K562 (cell line): ENCODE data around the gene PTPRT. TPM values are rescaled to one million over a fixed set of nuclear protein-coding genes. Genes with fewer than 3 reads are reported as not detected.

Experiments used
- ATAC-seq: fragments of 200-7000 bp; cut with Tn5 transposase; 3 replicates; pipeline ENCODE4 v1.9.1; 2020; ENCODE audit warnings: moderate library complexity
- BruUV-seq: library from RNA; stranded (reverse); fragments of 400-500 nt; replicated peaks from 2 replicates; lab custom pipeline; 2021; lab: Mats Ljungman, UMichigan
- CTCF ChIA-PET: fragments of 300-600 bp; formaldehyde crosslinking; extraction: SDS; loops from one replicate; lab custom pipeline; 2021; ENCODE audit warnings: low intra/inter-chr PET ratio; lab: Yijun Ruan, JAX
- POLR2A ChIA-PET: fragments of 300-600, 350-650 bp; sonication (Branson Sonifier 250); formaldehyde crosslinking; extraction: SDS; loops from one replicate; lab custom pipeline; 2021; ENCODE audit warnings: antibody characterized with exemption, inconsistent platforms; lab: Yijun Ruan, JAX
- DNase-seq, 4 experiments: peaks; one replicate each; pipeline versions ENCODE4 v3.0.0 to v3.0.0-alpha.2; 2011 to 2018; ENCODE audit warnings: low spot score in 3 of 4, mixed read lengths in 3 of 4; ENCODE audit errors: extremely low read depth in 1 of 4
- FAIRE-seq: peaks from 2 replicates; lab custom pipeline; 2011; peaks lifted over from hg19 to GRCh38; lab: Jason Lieb, UNC
- H2AFZ ChIP-seq: 2 replicates; pipeline ENCODE4 v1.6.0; 2011; ENCODE audit warnings: low read depth, low read length, control low read depth, inconsistent platforms
- H3K27ac ChIP-seq: fragments of 200-600 bp; 3 replicates; pipeline ENCODE4 v1.8.0; 2011; ENCODE audit warnings: low read depth, mild to moderate bottlenecking, control low read depth, inconsistent platforms, low read length, moderate library complexity, mixed read lengths; ENCODE audit errors: extremely low read depth
- H3K27me3 ChIP-seq, 2 experiments: fragments of 300-600 bp in 1 of 2; 2 replicates in 1 of 2; 3 replicates in 1 of 2; pipeline versions ENCODE4 v1.6.0 to v1.8.0; 2011; ENCODE audit warnings: inconsistent platforms in 2 of 2, low read length in 2 of 2, mild to moderate bottlenecking in 1 of 2, mixed read lengths in 1 of 2, moderate library complexity in 1 of 2; ENCODE audit not compliant: control insufficient read depth in 2 of 2, insufficient read depth in 2 of 2
- H3K36me3 ChIP-seq: fragments of 300-600 bp; 3 replicates; pipeline ENCODE4 v1.8.0; 2011; ENCODE audit warnings: mild to moderate bottlenecking, low read length, inconsistent platforms; ENCODE audit not compliant: control insufficient read depth, insufficient read depth
- H3K4me1 ChIP-seq, 2 experiments: fragments of 200-600 bp in 1 of 2; replicated peaks in 1 of 2; 2 replicates in 1 of 2; 3 replicates in 1 of 2; pipeline versions ENCODE4 v1.5.1 to v1.8.0; 2011; ENCODE audit warnings: inconsistent platforms in 2 of 2, low read length in 2 of 2, mild to moderate bottlenecking in 1 of 2, mixed read lengths in 1 of 2, moderate library complexity in 1 of 2; ENCODE audit not compliant: control insufficient read depth in 2 of 2, insufficient read depth in 2 of 2
- H3K4me2 ChIP-seq: 2 replicates; pipeline ENCODE4 v1.6.1; 2011; ENCODE audit warnings: low read length, control low read depth, inconsistent platforms, mixed read lengths; ENCODE audit not compliant: insufficient read depth
- H3K4me3 ChIP-seq: fragments of 200-600 bp; sonication (generic), shearing (Covaris generic); 2 replicates; pipeline ENCODE4 v1.5.1; 2016; ENCODE audit warnings: control low read depth, inconsistent platforms
- H3K79me2 ChIP-seq: fragments of 200-600 bp; 3 replicates; pipeline ENCODE4 v1.8.0; 2011; ENCODE audit warnings: low read length, inconsistent platforms; ENCODE audit not compliant: control insufficient read depth, insufficient read depth
- H3K9ac ChIP-seq, 2 experiments: 2 replicates each; pipeline versions ENCODE4 v1.6.0 to v1.6.1; 2011; ENCODE audit warnings: low read depth in 2 of 2, low read length in 2 of 2, control low read depth in 1 of 2, inconsistent platforms in 1 of 2, mild to moderate bottlenecking in 1 of 2, mixed read lengths in 1 of 2; ENCODE audit not compliant: insufficient read depth in 1 of 2
- H3K9me1 ChIP-seq: one replicate; pipeline ENCODE4 v1.6.0; 2011; ENCODE audit warnings: inconsistent platforms, mild to moderate bottlenecking, low read length, moderate library complexity; ENCODE audit not compliant: control insufficient read depth, insufficient read depth
- H3K9me3 ChIP-seq: replicated peaks from 2 replicates; pipeline ENCODE4 v1.5.1; 2011; ENCODE audit warnings: low read depth, low read length, inconsistent platforms; ENCODE audit not compliant: control insufficient read depth, insufficient read depth
- H4K20me1 ChIP-seq: replicated peaks from 2 replicates; pipeline ENCODE4 v1.6.1; 2011; ENCODE audit warnings: low read length, inconsistent platforms, mixed read lengths; ENCODE audit not compliant: control insufficient read depth, insufficient read depth
- BRF1 ChIP-seq: IDR thresholded peaks from 3 replicates; pipeline ENCODE4 v1.6.1; 2011; ENCODE audit warnings: borderline replicate concordance, mild to moderate bottlenecking; ENCODE audit not compliant: insufficient read length; ENCODE audit errors: extremely low read depth
- EHMT2 ChIP-seq: fragments of 450-650 bp; IDR thresholded peaks from 2 replicates; pipeline ENCODE4 v1.6.1; 2018; ENCODE audit warnings: antibody characterized with exemption
- EZH2 ChIP-seq: IDR thresholded peaks from 2 replicates; pipeline ENCODE4 v1.6.1; 2012; ENCODE audit warnings: low read depth, mild to moderate bottlenecking, inconsistent platforms, low read length, borderline replicate concordance
- FOXA1 ChIP-seq: fragments of 450-650 bp; IDR thresholded peaks from 2 replicates; pipeline ENCODE4 v1.6.1; 2016; ENCODE audit warnings: mild to moderate bottlenecking, borderline replicate concordance
- MIER1 ChIP-seq: fragments of 450-650 bp; IDR thresholded peaks from 2 replicates; pipeline ENCODE4 v1.6.1; 2016; ENCODE audit warnings: antibody characterized with exemption, mild to moderate bottlenecking, low read depth
- POLR2A ChIP-seq: fragments of 450-650 bp; conservative IDR thresholded peaks from 2 replicates; pipeline ENCODE4 v1.6.1; 2016
- SPI1 ChIP-seq: IDR thresholded peaks from 2 replicates; pipeline ENCODE4 v1.6.1; 2011; ENCODE audit warnings: low read depth, low read length, control low read depth, borderline replicate concordance
- ZNF12 ChIP-seq: sonication (generic); formaldehyde crosslinking; IDR thresholded peaks from 2 replicates; pipeline ENCODE4 v1.4.0; 2020; ENCODE audit warnings: mild to moderate bottlenecking, missing genetic modification reagents
- ZNF197 ChIP-seq: fragments of 200-800 bp; sonication (Bioruptor generic); IDR thresholded peaks from 2 replicates; pipeline ENCODE4 v1.6.1; 2016; ENCODE audit warnings: low read depth, missing genetic modification characterization, missing compliant biosample characterization
- ZNF431 ChIP-seq: sonication (generic); formaldehyde crosslinking; IDR thresholded peaks from 2 replicates; pipeline ENCODE4 v1.8.0; 2022; ENCODE audit warnings: mild to moderate bottlenecking, missing genetic modification reagents
- ZNF444 ChIP-seq: fragments of 250-450 bp; sonication (Bioruptor Pico); IDR thresholded peaks from 2 replicates; pipeline ENCODE4 v1.4.0; 2020; ENCODE audit warnings: mild to moderate bottlenecking, moderate library complexity
- WGBS: fragments of 100-300 bp; shearing (Covaris generic); methylation state at CpG from one replicate; pipeline ENCODE4 v1.1.6; 2016; ENCODE audit warnings: low coverage, mixed read lengths; ENCODE audit not compliant: insufficient coverage; ENCODE audit errors: missing lambda C conversion rate; 5-methylcytosine and 5-hydroxymethylcytosine counted together
- in situ Hi-C: fragments of 300-500 bp; cut with MboI; formaldehyde crosslinking; loops from 4 replicates; pipeline ENCODE4 v1.15.0; 2018; ENCODE audit warnings: inconsistent platforms, mixed read lengths
- intact Hi-C: fragments of 100-400 bp; cut with micrococcal nuclease; formaldehyde crosslinking; loops from 2 replicates; pipeline ENCODE4 v1.14.2; 2022
- polyA plus RNA-seq, 8 experiments: library from polyadenylated mRNA; depleted of rRNA in 4 of 8; stranded (reverse) in 5 of 8; unstranded in 3 of 8; fragments of >200 nt; fragmentation: Nextera tagmentation in 2 of 8; fragmentation: Illumina TruSeq in 1 of 8; extraction: Ambion mirVana in 2 of 8; extraction: Trizol in 1 of 8; gene quantifications; 2 replicates each; pipeline versions ENCODE4 v1.2.1 to v1.2.3, GENCODE V29; 2011 to 2014; ENCODE audit warnings: inconsistent platforms in 1 of 8, missing spikeins in 1 of 8
- total RNA-seq, 7 experiments: library from RNA; depleted of rRNA in 6 of 7; stranded (reverse); fragments of >200 nt in 6 of 7; fragmentation: Illumina TruSeq in 2 of 7; extraction: Trizol in 2 of 7; gene quantifications; 2 replicates each; pipeline versions ENCODE4 v1.2.1 to v1.2.3, GENCODE V29; 2011 to 2021; ENCODE audit warnings: low replicate concordance in 1 of 7
- TF ChIP-seq, protein P1 (sequence below), 2 experiments: IDR thresholded peaks in 1 of 2; conservative IDR thresholded peaks in 1 of 2; 2 replicates each; pipeline ENCODE4 v1.6.1; 2016; ENCODE audit warnings: low read depth in 2 of 2, mild to moderate bottlenecking in 1 of 2, missing compliant biosample characterization in 1 of 2, missing genetic modification characterization in 1 of 2, moderate library complexity in 1 of 2
- TF ChIP-seq, protein P2 (sequence below), 2 experiments: fragments of 450-650 bp; IDR thresholded peaks; 2 replicates each; pipeline ENCODE4 v1.6.1; 2018; ENCODE audit warnings: mild to moderate bottlenecking in 2 of 2, low read depth in 1 of 2; ENCODE audit not compliant: partially characterized antibody in 2 of 2

PTPRT gene
- total and polyA plus RNA-seq, 9 of the 15 experiments (the other 6 are each of a cell fraction or from before 2014, with no cell fraction given): not detected

DNA sequence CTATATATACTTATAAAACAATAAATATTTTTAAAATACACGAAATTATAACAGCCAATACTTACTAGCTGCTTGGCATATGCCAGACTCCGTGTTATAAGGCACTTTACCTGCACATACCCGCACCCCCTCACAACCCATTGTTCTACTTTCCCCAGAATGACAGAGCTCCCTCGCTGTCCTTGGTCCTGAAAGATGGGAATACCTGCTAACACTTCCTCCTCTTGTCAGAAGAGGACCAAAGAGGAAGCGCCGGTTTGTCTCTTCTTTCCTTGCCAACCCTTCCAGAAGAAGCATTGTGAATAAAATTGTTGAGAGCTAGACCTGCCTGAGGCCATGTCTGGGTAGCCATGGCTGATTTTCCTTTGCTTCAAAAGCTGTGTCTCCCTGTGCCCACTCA, 149.3 kb downstream of the PTPRT start:
- no TSS peak for BruUV-seq
- POLR2A ChIA-PET: interaction anchor here (1.0 kb wide), 1 partner anchor 9 kb away, joined by 3 read pairs; no protein-coding TSS in a partner anchor
- Histone ChIP-seq H2AFZ (no peak overlapping the region), H4K20me1 (no peaks in the 10 kb centered on the region), H3K4me3 (no peak overlapping the region), H3K4me1 (no peaks in the 10 kb centered on the region), H3K9me3 (no peaks in the 10 kb centered on the region), H3K4me2 (no peak overlapping the region), H3K9me1 (no peaks in the 10 kb centered on the region), H3K79me2 (no peaks in the 10 kb centered on the region), H3K27me3 (no peaks in the 10 kb centered on the region), H3K9ac (no peak overlapping the region), H3K36me3 (no peaks in the 10 kb centered on the region), H3K27ac (no peak overlapping the region)
- in situ Hi-C loops: no loop called here
- ATAC-seq (no peak), FAIRE-seq (no peak), DNase-seq (peak; percentile 28 to 32 (median 30))
- intact Hi-C loops: no loop called here
- CTCF ChIA-PET: no interaction called here
- under 1% methylated on average over 6 of the region's 6 CpGs for WGBS
- TF ChIP-seq EHMT2 (peak; percentile 94), ZNF197 (CRISPR knock-in tag) (peak; percentile 30; the same call in 1 of the 2 replicates), MIER1 (peak; percentile 85), SPI1 (peak; percentile 57; the same call in 1 of the 2 replicates), ZNF444 (CRISPR knock-in tag) (no peak), EZH2 (no peak), ZNF12 (CRISPR knock-in tag) (no peak), FOXA1 (no peak), ZNF431 (CRISPR knock-in tag) (no peak), POLR2A (no peak), BRF1 (no peak)
- TF ChIP-seq, protein P1, sequence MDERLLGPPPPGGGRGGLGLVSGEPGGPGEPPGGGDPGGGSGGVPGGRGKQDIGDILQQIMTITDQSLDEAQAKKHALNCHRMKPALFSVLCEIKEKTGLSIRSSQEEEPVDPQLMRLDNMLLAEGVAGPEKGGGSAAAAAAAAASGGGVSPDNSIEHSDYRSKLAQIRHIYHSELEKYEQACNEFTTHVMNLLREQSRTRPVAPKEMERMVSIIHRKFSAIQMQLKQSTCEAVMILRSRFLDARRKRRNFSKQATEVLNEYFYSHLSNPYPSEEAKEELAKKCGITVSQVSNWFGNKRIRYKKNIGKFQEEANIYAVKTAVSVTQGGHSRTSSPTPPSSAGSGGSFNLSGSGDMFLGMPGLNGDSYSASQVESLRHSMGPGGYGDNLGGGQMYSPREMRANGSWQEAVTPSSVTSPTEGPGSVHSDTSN (CRISPR knock-in tag; IDR thresholded peaks at IDR 0.05; ENCODE audit: low read depth): no peak
- TF ChIP-seq, protein P1 (tag; conservative IDR thresholded peaks at IDR 0.05; ENCODE audit: low read depth): no peak
- TF ChIP-seq, protein P2, sequence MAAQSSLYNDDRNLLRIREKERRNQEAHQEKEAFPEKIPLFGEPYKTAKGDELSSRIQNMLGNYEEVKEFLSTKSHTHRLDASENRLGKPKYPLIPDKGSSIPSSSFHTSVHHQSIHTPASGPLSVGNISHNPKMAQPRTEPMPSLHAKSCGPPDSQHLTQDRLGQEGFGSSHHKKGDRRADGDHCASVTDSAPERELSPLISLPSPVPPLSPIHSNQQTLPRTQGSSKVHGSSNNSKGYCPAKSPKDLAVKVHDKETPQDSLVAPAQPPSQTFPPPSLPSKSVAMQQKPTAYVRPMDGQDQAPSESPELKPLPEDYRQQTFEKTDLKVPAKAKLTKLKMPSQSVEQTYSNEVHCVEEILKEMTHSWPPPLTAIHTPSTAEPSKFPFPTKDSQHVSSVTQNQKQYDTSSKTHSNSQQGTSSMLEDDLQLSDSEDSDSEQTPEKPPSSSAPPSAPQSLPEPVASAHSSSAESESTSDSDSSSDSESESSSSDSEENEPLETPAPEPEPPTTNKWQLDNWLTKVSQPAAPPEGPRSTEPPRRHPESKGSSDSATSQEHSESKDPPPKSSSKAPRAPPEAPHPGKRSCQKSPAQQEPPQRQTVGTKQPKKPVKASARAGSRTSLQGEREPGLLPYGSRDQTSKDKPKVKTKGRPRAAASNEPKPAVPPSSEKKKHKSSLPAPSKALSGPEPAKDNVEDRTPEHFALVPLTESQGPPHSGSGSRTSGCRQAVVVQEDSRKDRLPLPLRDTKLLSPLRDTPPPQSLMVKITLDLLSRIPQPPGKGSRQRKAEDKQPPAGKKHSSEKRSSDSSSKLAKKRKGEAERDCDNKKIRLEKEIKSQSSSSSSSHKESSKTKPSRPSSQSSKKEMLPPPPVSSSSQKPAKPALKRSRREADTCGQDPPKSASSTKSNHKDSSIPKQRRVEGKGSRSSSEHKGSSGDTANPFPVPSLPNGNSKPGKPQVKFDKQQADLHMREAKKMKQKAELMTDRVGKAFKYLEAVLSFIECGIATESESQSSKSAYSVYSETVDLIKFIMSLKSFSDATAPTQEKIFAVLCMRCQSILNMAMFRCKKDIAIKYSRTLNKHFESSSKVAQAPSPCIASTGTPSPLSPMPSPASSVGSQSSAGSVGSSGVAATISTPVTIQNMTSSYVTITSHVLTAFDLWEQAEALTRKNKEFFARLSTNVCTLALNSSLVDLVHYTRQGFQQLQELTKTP (IDR thresholded peaks at IDR 0.05; ENCODE audit: low read depth in 1 of 2, partially characterized antibody in 2 of 2): peak in 1 of 2 experiments; percentile 45
